ENCODE results near the gene FANCB.

The FANCB gene

GRCh38 chrX:14832586-14832985 is 40.3 kb downstream of the FANCB start:
- no peak for DNase-seq

GRCh38 chrX:14832151-14832550 is 40.7 kb downstream of the FANCB start:
- no peak for DNase-seq

GRCh38 chrX:14829643-14830042 is 43.2 kb downstream of the FANCB start:
- DNase-seq = no peak

GRCh38 chrX:14826319-14826718 is 46.5 kb downstream of the FANCB start:
- no peak for DNase-seq

- DNase-seq = no peak
Observed at GRCh38 chrX:14825851-14826250, 47.0 kb downstream of the FANCB start.

- peak in 1 of 2 donors; percentile 6 for DNase-seq
Observed at GRCh38 chrX:14819769-14820168, 53.1 kb downstream of the FANCB start.

GRCh38 chrX:14817571-14817970 is 55.3 kb downstream of the FANCB start:
- no peak for DNase-seq

GRCh38 chrX:14802943-14803710 is 69.7 kb downstream of the FANCB start:
- DNase-seq = no peak

GRCh38 chrX:14801136-14801535 is 71.7 kb downstream of the FANCB start:
- no peak for DNase-seq

- no peak for DNase-seq
Observed at GRCh38 chrX:14798805-14799397, 74.0 kb downstream of the FANCB start.

Measured in CD4-positive, alpha-beta T cell treated with Interleukin-1 beta for 1 hour (primary cell).